Astrocyte (in vitro differentiated cells and primary cell): Measurements from ENCODE around the gene ACAN. TPM values are rescaled to one million over a fixed set of nuclear protein-coding genes. Genes with fewer than 3 reads are reported as not detected.

Source experiments
- DNase-seq: peaks from one replicate; pipeline ENCODE4 v3.0.0-alpha.2; 2010; ENCODE audit warnings: low read depth
- FAIRE-seq: peaks from 2 replicates; lab custom pipeline; 2011; peaks lifted over from hg19 to GRCh38; lab: Jason Lieb, UNC
- H2AFZ ChIP-seq: 2 replicates; pipeline ENCODE4 v1.6.0; 2012; ENCODE audit warnings: low read depth, low read length, inconsistent platforms
- H3K27ac ChIP-seq: 2 replicates; pipeline ENCODE4 v1.5.1; 2011; ENCODE audit warnings: low read depth, low read length, inconsistent platforms
- H3K27me3 ChIP-seq: 2 replicates; pipeline ENCODE4 v1.6.0; 2011; ENCODE audit warnings: low read length, inconsistent platforms; ENCODE audit not compliant: insufficient read depth
- H3K36me3 ChIP-seq: 2 replicates; pipeline ENCODE4 v1.5.1; 2011; ENCODE audit warnings: low read length, inconsistent platforms; ENCODE audit not compliant: insufficient read depth
- H3K4me1 ChIP-seq: 2 replicates; pipeline ENCODE4 v1.5.1; 2011; ENCODE audit warnings: low read length, inconsistent platforms; ENCODE audit not compliant: insufficient read depth
- H3K4me2 ChIP-seq: 2 replicates; pipeline ENCODE4 v1.6.0; 2012; ENCODE audit warnings: low read length, inconsistent platforms
- H3K4me3 ChIP-seq: 2 replicates; pipeline ENCODE4 v1.5.1; 2011; ENCODE audit warnings: low read depth, mild to moderate bottlenecking, low read length, inconsistent platforms; ENCODE audit not compliant: insufficient read depth
- H3K79me2 ChIP-seq: 2 replicates; pipeline ENCODE4 v1.6.0; 2012; ENCODE audit warnings: mild to moderate bottlenecking, low read length, inconsistent platforms; ENCODE audit not compliant: insufficient read depth
- H3K9ac ChIP-seq: 2 replicates; pipeline ENCODE4 v1.6.0; 2012; ENCODE audit warnings: mild to moderate bottlenecking, low read length, inconsistent platforms
- H3K9me3 ChIP-seq: 2 replicates; pipeline ENCODE4 v1.5.1; 2012; ENCODE audit warnings: low read depth, mild to moderate bottlenecking, low read length, inconsistent platforms; ENCODE audit not compliant: insufficient read depth
- H4K20me1 ChIP-seq: 2 replicates; pipeline ENCODE4 v1.6.0; 2012; ENCODE audit warnings: low read length, inconsistent platforms; ENCODE audit not compliant: insufficient read depth
- H3K27ac Mint-ChIP-seq: one replicate; pipeline ENCODE4 v1.8.0; 2021; ENCODE audit warnings: mild to moderate bottlenecking, mixed read lengths; ENCODE audit not compliant: unreplicated experiment
- H3K27me3 Mint-ChIP-seq: one replicate; pipeline ENCODE4 v1.8.0; 2021; ENCODE audit warnings: low read depth, mixed read lengths; ENCODE audit not compliant: unreplicated experiment
- H3K36me3 Mint-ChIP-seq: one replicate; pipeline ENCODE4 v1.8.0; 2021; ENCODE audit warnings: low read depth, mixed read lengths; ENCODE audit not compliant: unreplicated experiment
- H3K4me1 Mint-ChIP-seq: one replicate; pipeline ENCODE4 v1.8.0; 2021; ENCODE audit warnings: low read depth, mixed read lengths; ENCODE audit not compliant: unreplicated experiment
- H3K4me3 Mint-ChIP-seq: one replicate; pipeline ENCODE4 v1.8.0; 2021; ENCODE audit warnings: mild to moderate bottlenecking, moderate library complexity, mixed read lengths; ENCODE audit not compliant: unreplicated experiment
- H3K9me3 Mint-ChIP-seq: one replicate; pipeline ENCODE4 v1.8.0; 2021; ENCODE audit warnings: mild to moderate bottlenecking, mixed read lengths; ENCODE audit not compliant: unreplicated experiment
- CTCF ChIP-seq: IDR thresholded peaks from 2 replicates; pipeline ENCODE4 v1.5.1; 2011; ENCODE audit warnings: low read depth, mild to moderate bottlenecking, inconsistent platforms, low read length, moderate library complexity; ENCODE audit not compliant: insufficient read depth
- EZH2 ChIP-seq: IDR thresholded peaks from 2 replicates; pipeline ENCODE4 v1.6.1; 2012; ENCODE audit warnings: mild to moderate bottlenecking, low read length, inconsistent platforms; ENCODE audit not compliant: insufficient read depth
- total RNA-seq: library from RNA; stranded (reverse); gene quantifications from 2 replicates; pipeline ENCODE4 v1.2.1, GENCODE V29; 2021

Gene ACAN
- total RNA-seq, 1 donor from 2014 or later: 0.34 TPM

- Mint-ChIP-seq H3K4me1 (peaks cover 5% of the 10 kb centered on the region), H3K36me3 (no peaks in the 10 kb centered on the region), H3K27me3 (peaks cover 31% of the 10 kb centered on the region), H3K27ac (no peak overlapping the region), H3K4me3 (no peak overlapping the region), H3K9me3 (peaks cover 1% of the 10 kb centered on the region)
- H3K4me1 ChIP-seq: no peaks in the 10 kb centered on the region
- H3K27me3 ChIP-seq: peaks cover 19% of the 10 kb centered on the region
- H3K36me3 ChIP-seq: no peaks in the 10 kb centered on the region
- no peak overlapping the region for H3K4me2 ChIP-seq
- H3K9me3 ChIP-seq: peaks cover 4% of the 10 kb centered on the region
- H3K4me3 ChIP-seq: no peak overlapping the region
- no peaks in the 10 kb centered on the region for H4K20me1 ChIP-seq
- no peak overlapping the region for H3K27ac ChIP-seq
- DNase-seq: no peak
- no peak overlapping the region for H2AFZ ChIP-seq
- no peak overlapping the region for H3K9ac ChIP-seq
- no peak for FAIRE-seq
- H3K79me2 ChIP-seq: no peaks in the 10 kb centered on the region
- TF ChIP-seq CTCF (no peak), EZH2 (no peak)
Measured at GRCh38 chr15:88794001-88794400, 9.2 kb upstream of the ACAN start.

GRCh38 chr15:88797663-88798339, 5.4 kb upstream of the ACAN start:
- H3K27me3 Mint-ChIP-seq: peaks cover 38% of the 10 kb centered on the region
- Histone ChIP-seq H3K27ac (no peak overlapping the region), H3K4me2 (no peak overlapping the region), H3K9ac (no peak overlapping the region), H3K27me3 (peaks cover 31% of the 10 kb centered on the region), H3K79me2 (no peaks in the 10 kb centered on the region), H4K20me1 (no peaks in the 10 kb centered on the region), H3K36me3 (no peaks in the 10 kb centered on the region), H3K9me3 (no peaks in the 10 kb centered on the region), H3K4me3 (no peak overlapping the region), H2AFZ (no peak overlapping the region), H3K4me1 (peaks cover 7% of the 10 kb centered on the region)
- H3K27ac Mint-ChIP-seq: no peak overlapping the region
- no peak overlapping the region for H3K4me3 Mint-ChIP-seq
- TF ChIP-seq EZH2: no peak
- TF ChIP-seq CTCF: no peak
- H3K36me3 Mint-ChIP-seq: no peaks in the 10 kb centered on the region
- peaks cover 9% of the 10 kb centered on the region for H3K4me1 Mint-ChIP-seq
- H3K9me3 Mint-ChIP-seq: no peaks in the 10 kb centered on the region
- FAIRE-seq (no peak), DNase-seq (no peak)

GRCh38 chr15:88799341-88799740, 3.9 kb upstream of the ACAN start:
- H3K27ac ChIP-seq: no peak overlapping the region
- no peaks in the 10 kb centered on the region for H3K9me3 ChIP-seq
- no peaks in the 10 kb centered on the region for H3K36me3 ChIP-seq
- no peaks in the 10 kb centered on the region for H3K79me2 ChIP-seq
- Mint-ChIP-seq H3K9me3 (peaks cover 2% of the 10 kb centered on the region), H3K27me3 (peaks cover 33% of the 10 kb centered on the region), H3K4me1 (peaks cover 4% of the 10 kb centered on the region), H3K36me3 (no peaks in the 10 kb centered on the region), H3K27ac (no peak overlapping the region), H3K4me3 (no peak overlapping the region)
- peaks cover 9% of the 10 kb centered on the region for H3K4me1 ChIP-seq
- no peak overlapping the region for H3K4me2 ChIP-seq
- H4K20me1 ChIP-seq: no peaks in the 10 kb centered on the region
- FAIRE-seq: no peak
- no peak overlapping the region for H2AFZ ChIP-seq
- peaks cover 28% of the 10 kb centered on the region for H3K27me3 ChIP-seq
- DNase-seq: no peak
- TF ChIP-seq EZH2 (no peak), CTCF (no peak)
- no peak overlapping the region for H3K9ac ChIP-seq
- H3K4me3 ChIP-seq: no peak overlapping the region
